Breast epithelium (tissue), 3 donors: ENCODE data around the gene ADA.

Experiments
- CTCF ChIP-seq, 3 donors: fragments of 450-650 bp; IDR thresholded peaks; one replicate each; pipeline ENCODE4 v1.5.1; 2016 to 2017; ENCODE audit warnings: antibody characterized with exemption in 3 of 3, mild to moderate bottlenecking in 3 of 3, moderate library complexity in 3 of 3
- POLR2A ChIP-seq: fragments of 450-650 bp; IDR thresholded peaks from one replicate; pipeline ENCODE4 v1.6.1; 2016; ENCODE audit warnings: antibody characterized with exemption, mild to moderate bottlenecking, moderate library complexity
- POLR2AphosphoS5 ChIP-seq, 3 donors: sonication (generic); formaldehyde crosslinking; IDR thresholded peaks; one replicate each; pipeline ENCODE4 v1.6.1; 2017; ENCODE audit warnings: antibody characterized with exemption in 3 of 3

DNA sequence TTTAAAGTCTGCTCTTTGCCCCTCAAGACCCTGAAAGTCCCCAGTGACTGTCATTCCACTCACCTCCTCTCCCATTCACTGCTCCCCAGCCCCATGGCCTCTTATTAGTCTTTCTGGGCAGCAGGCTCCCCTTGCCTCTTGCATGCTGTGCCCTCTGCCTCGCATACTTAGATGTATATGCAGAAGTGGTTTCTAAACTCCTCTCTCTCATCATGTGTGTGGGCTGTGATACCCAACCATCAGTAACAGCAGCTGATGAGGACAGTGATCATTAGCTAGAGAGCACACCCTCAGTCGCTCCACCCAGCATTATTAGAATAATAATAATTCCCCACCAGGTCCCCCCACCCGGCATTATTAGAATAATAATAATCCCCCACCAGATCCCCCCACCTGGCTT is 54.6 kb downstream of the ADA start:
- no peak for TF ChIP-seq CTCF (IDR thresholded peaks at IDR 0.05)
- no peak for TF ChIP-seq POLR2A
- no peak for TF ChIP-seq POLR2AphosphoS5 (IDR thresholded peaks at IDR 0.05)
